ENCODE data around the gene ITGA7. TPM values are rescaled to one million over a fixed set of nuclear protein-coding genes. Genes with fewer than 3 reads are reported as not detected.

The ITGA7 gene
- total and polyA plus RNA-seq, 3 donors from 2014 or later: 26.4 to 43.3 (median 30.6) TPM

DNA sequence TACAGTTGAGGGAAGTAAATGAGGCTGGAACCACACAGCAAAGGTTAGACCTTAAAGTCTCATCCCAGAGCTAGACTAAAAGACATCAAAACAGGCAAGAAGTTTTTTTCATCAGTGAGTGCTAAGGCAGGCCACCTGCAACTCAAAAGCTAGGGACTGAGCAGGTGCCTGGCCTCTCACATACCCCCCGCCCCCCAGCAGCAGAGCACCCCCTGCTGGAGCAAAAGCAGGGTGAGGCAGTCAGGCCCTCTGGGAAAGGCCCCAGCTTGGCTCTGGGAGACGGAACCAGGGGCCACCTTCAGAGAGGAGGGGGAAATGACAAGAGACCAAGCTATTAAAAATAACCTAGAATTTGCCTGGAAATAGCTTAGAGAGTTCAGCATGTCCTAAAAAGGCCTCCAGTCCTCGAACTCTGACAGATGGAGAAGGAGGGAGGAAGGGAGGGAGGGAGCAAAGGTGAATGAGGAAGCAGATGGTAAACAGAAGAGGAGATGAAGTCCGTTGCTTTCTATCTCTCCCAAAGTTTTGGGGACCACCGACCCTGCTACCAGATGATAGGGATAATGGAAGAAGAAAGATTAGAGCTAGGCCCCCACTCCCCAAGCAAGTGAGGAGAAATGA, 1.8 kb downstream of the ITGA7 start:
- no peak for DNase-seq
- WGBS, 2 donors: 54 to 60% methylated on average over 5 of the region's 5 CpGs
- Histone ChIP-seq H3K27me3 (no peaks in the 10 kb centered on the region), H3K27ac (peak overlapping the region in 1 of 2 donors; percentile 24), H3K4me1 (peaks cover 14% of the 10 kb centered on the region), H3K36me3 (ENCODE audit: low read depth, missing control alignments) (no peaks in the 10 kb centered on the region), H3K4me3 (no peak overlapping the region), H3K9me3 (no peaks in the 10 kb centered on the region)
- peak in 1 of 3 experiments; percentile 16 for TF ChIP-seq CTCF (IDR thresholded peaks at IDR 0.05)
- no peak for TF ChIP-seq POLR2A (IDR thresholded peaks at IDR 0.05)
- intact Hi-C loops (cut with DNase I; ENCODE audit: low total_unique reads): no loop called here

GRCh38 chr12:55704824-55705718, 2.6 kb downstream of the ITGA7 start:
- no peak overlapping the region for H3K4me3 ChIP-seq
- intact Hi-C loops (cut with DNase I; ENCODE audit: low total_unique reads): no loop called here
- H3K9me3 ChIP-seq: no peaks in the 10 kb centered on the region
- H3K36me3 ChIP-seq (ENCODE audit: low read depth, missing control alignments): no peaks in the 10 kb centered on the region
- no peaks in the 10 kb centered on the region for H3K27me3 ChIP-seq
- peaks cover 14% of the 10 kb centered on the region for H3K4me1 ChIP-seq
- H3K27ac ChIP-seq: no peak overlapping the region
- DNase-seq: no peak
- no peak for TF ChIP-seq POLR2A (IDR thresholded peaks at IDR 0.05)
- no peak for TF ChIP-seq CTCF (IDR thresholded peaks at IDR 0.05)
- WGBS, 2 donors: 67 to 82% methylated on average over 9 of the region's 9 CpGs

- TF ChIP-seq CTCF (IDR thresholded peaks at IDR 0.05) (no peak), POLR2A (IDR thresholded peaks at IDR 0.05) (no peak)
- H3K27ac ChIP-seq: no peak overlapping the region
- no peaks in the 10 kb centered on the region for H3K9me3 ChIP-seq
- no peaks in the 10 kb centered on the region for H3K36me3 ChIP-seq (ENCODE audit: low read depth, missing control alignments)
- WGBS, 2 donors: 81 to 86% methylated on average over 6 of the region's 6 CpGs
- intact Hi-C loops (cut with DNase I; ENCODE audit: low total_unique reads): no loop called here
- DNase-seq: no peak
- H3K4me3 ChIP-seq: no peak overlapping the region
- H3K4me1 ChIP-seq: peaks cover 14% of the 10 kb centered on the region
- H3K27me3 ChIP-seq: no peaks in the 10 kb centered on the region
These were observed 3.6 kb downstream of the ITGA7 start for GRCh38 chr12:55703901-55704761.

DNA sequence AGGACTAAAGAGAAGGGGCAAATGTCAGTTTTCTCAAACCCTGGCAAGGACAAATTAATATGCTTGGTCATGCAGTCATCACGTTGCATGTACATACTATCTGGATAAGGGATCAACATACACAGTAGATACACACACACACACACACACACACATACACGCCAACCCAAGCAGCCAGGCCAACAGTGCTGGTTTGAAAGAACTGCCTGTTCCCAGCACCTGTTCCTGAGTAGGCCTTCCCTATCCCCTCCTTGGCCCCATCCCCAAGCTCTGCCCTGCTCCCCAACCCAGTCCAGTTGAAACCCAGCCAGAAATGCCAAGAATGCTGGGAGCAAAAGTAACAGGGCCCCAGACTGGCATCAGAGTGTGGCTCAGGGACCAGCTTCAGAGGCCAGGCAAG, 4.4 kb downstream of the ITGA7 start:
- Histone ChIP-seq H3K27ac (no peak overlapping the region), H3K9me3 (no peaks in the 10 kb centered on the region), H3K36me3 (ENCODE audit: low read depth, missing control alignments) (no peaks in the 10 kb centered on the region), H3K4me3 (no peak overlapping the region), H3K4me1 (peaks cover 8% of the 10 kb centered on the region), H3K27me3 (no peaks in the 10 kb centered on the region)
- DNase-seq: no peak
- intact Hi-C loops (cut with DNase I; ENCODE audit: low total_unique reads): no loop called here
- TF ChIP-seq CTCF (IDR thresholded peaks at IDR 0.05): no peak
- TF ChIP-seq POLR2A (IDR thresholded peaks at IDR 0.05): no peak
- WGBS, 2 donors: 63 to 71% methylated on average over 2 of the region's 2 CpGs
